Testis (tissue), 5 donors: ENCODE data around the gene EXOC2. TPM values are rescaled to one million over a fixed set of nuclear protein-coding genes. Genes with fewer than 3 reads are reported as not detected.
A peak's percentile ranks its signal among the peaks of the same experiment; 100 is the strongest.

Experiments used
- DNase-seq: peaks from one replicate; pipeline ENCODE4 v3.0.0-alpha.2; 2019
- H3K27ac ChIP-seq, 2 donors: fragments of 200-600 bp; sonication (generic); one replicate each; pipeline ENCODE4 v1.5.1; 2019
- H3K27me3 ChIP-seq: fragments of 200-600 bp; sonication (generic); one replicate; pipeline ENCODE4 v1.5.1; 2019
- H3K36me3 ChIP-seq: fragments of 200-600 bp; sonication (generic); one replicate; pipeline ENCODE4 v1.5.1; 2017; ENCODE audit warnings: low read depth; ENCODE audit errors: missing control alignments
- H3K4me1 ChIP-seq: fragments of 200-600 bp; sonication (generic); one replicate; pipeline ENCODE4 v1.5.1; 2019
- H3K4me3 ChIP-seq, 2 donors: fragments of 200-600 bp; sonication (generic); one replicate each; pipeline ENCODE4 v1.5.1; 2017 to 2019
- H3K9me3 ChIP-seq: fragments of 200-600 bp; sonication (generic); one replicate; pipeline ENCODE4 v1.5.1; 2017
- CTCF ChIP-seq, 3 experiments: fragments of 450-650 bp in 2 of 3; fragments of 200-600 bp in 1 of 3; sonication (generic) in 1 of 3; IDR thresholded peaks; one replicate each; pipeline ENCODE4 v1.5.1; 2016 to 2019; ENCODE audit warnings: antibody characterized with exemption in 3 of 3, mild to moderate bottlenecking in 2 of 3, moderate library complexity in 1 of 3
- POLR2A ChIP-seq: fragments of 450-650 bp; IDR thresholded peaks from one replicate; pipeline ENCODE4 v1.6.1; 2017; ENCODE audit warnings: antibody characterized with exemption, mild to moderate bottlenecking, moderate library complexity
- WGBS, 2 donors: methylation state at CpG; one replicate each; pipeline ENCODE4 v1.1.5; 2018; 5-methylcytosine and 5-hydroxymethylcytosine counted together
- intact Hi-C: fragments of 100-400 bp; cut with DNase I; formaldehyde crosslinking; loops from one replicate; pipeline ENCODE4 v1.15.1; 2023; ENCODE audit warnings: low total_unique reads
- long read RNA-seq, 2 donors: transcript quantifications; one replicate each; lab custom pipeline, GENCODE V29; 2026
- polyA plus RNA-seq: library from polyadenylated mRNA; stranded (reverse); fragments of 350-450 nt; fragmentation: Illumina TruSeq; extraction: RNeasy Lipid Tissue Mini Kit (QIAGEN cat#74804); gene quantifications from one replicate; pipeline ENCODE4 v1.2.3, GENCODE V29; 2014; ENCODE audit warnings: low read depth, low replicate concordance; ENCODE audit not compliant: insufficient read depth
- total RNA-seq, 2 donors: library from RNA; depleted of rRNA; stranded (reverse); fragments of >200 nt; gene quantifications; one replicate each; pipeline ENCODE4 v1.2.3, GENCODE V29; 2016

The EXOC2 gene
- total RNA-seq (10 to 100 TPM; 44.3 to 51.0 TPM), polyA plus RNA-seq (32.8 TPM)
- long read RNA-seq, donor 1, full-length matches to known transcripts, result 3 of 3 reads
- long read RNA-seq, donor 1, partial matches to known transcripts, result 0 of 3 reads
- long read RNA-seq, donor 1, other reads (novel, unspliced or antisense), result 0 of 3 reads
- long read RNA-seq, donor 2, full-length matches to known transcripts, result 5 of 5 reads
- long read RNA-seq, donor 2, partial matches to known transcripts, result 0 of 5 reads
- long read RNA-seq, donor 2, other reads (novel, unspliced or antisense), result 0 of 5 reads

GRCh38 chr6:692858-693722, at the start of gene EXOC2:
Gene EXOC2 (minus strand): TSS chr6:693139. CDS start chr6:637818, 55,321 bp downstream.
- peak within 1 kb of the TSS; percentile 87 to 94 for H3K4me3 ChIP-seq
- peak; percentile 92 for DNase-seq
- intact Hi-C loops, result no loop called here
- H3K27ac ChIP-seq, result peak within 1 kb of the TSS; percentile 76 to 80
- no peaks in the 10 kb centered on the region for H3K9me3 ChIP-seq
- no peak for TF ChIP-seq POLR2A
- no peak for TF ChIP-seq CTCF (IDR thresholded peaks at IDR 0.05)
- WGBS, 2 donors, result 0 to 1% methylated on average over 12 to 53 of the region's 63 CpGs
- H3K27me3 ChIP-seq, result no peaks in the 10 kb centered on the region
- H3K36me3 ChIP-seq, result no peaks in the 10 kb centered on the region
- peaks cover 3% of the 10 kb centered on the region for H3K4me1 ChIP-seq

GRCh38 chr6:741410-742339, 48.7 kb upstream of the EXOC2 start:
- Histone ChIP-seq H3K27me3 (no peaks in the 10 kb centered on the region), H3K36me3 (no peaks in the 10 kb centered on the region), H3K4me1 (no peaks in the 10 kb centered on the region), H3K27ac (no peak overlapping the region), H3K4me3 (no peak overlapping the region), H3K9me3 (no peaks in the 10 kb centered on the region)
- no peak for TF ChIP-seq CTCF (IDR thresholded peaks at IDR 0.05)
- no peak for TF ChIP-seq POLR2A
- WGBS, 2 donors, result 93 to 96% methylated on average over 5 of the region's 5 CpGs
- no peak for DNase-seq
- intact Hi-C loops, result no loop called here

- intact Hi-C loops, result no loop called here
- WGBS, 2 donors, result 65 to 70% methylated on average over 18 to 20 of the region's 20 CpGs
- TF ChIP-seq CTCF (IDR thresholded peaks at IDR 0.05) (no peak), POLR2A (no peak)
- H3K36me3 ChIP-seq, result no peaks in the 10 kb centered on the region
- DNase-seq, result no peak
- no peak overlapping the region for H3K27ac ChIP-seq
- no peaks in the 10 kb centered on the region for H3K4me1 ChIP-seq
- H3K4me3 ChIP-seq, result peak overlapping the region in 1 of 2 donors; percentile 23
- no peaks in the 10 kb centered on the region for H3K27me3 ChIP-seq
- no peaks in the 10 kb centered on the region for H3K9me3 ChIP-seq
Observed at GRCh38 chr6:736657-737446, 43.9 kb upstream of the EXOC2 start.
